ENCODE results near the gene ARSG.
"Not testable (repeated sequence)": the region's sequence is repeated elsewhere in the genome, so short reads cannot be mapped to it uniquely, and the experiment has no call there.

ARSG gene

DNA sequence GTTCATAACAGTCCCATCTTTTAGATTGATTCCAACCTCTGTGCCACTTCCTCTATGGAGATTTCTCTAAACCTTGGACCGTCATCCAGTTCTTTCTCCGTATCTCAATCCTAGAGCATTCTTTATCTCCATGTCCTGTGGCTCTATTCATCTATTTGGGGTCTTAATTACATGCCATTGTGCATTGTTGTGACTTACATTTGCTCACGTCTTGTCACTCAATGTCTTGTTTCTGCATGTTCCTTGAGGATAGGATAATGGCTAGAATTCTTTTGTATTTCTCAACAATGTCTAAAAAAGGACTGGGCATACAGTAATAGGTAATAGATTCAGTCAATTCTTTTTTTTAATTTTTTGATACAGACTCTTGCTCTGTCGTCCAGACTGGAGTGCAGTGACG is 50.2 kb downstream of the ARSG start:
- FAIRE-seq: no peak

GRCh38 chr17:68343976-68344375 is 52.7 kb downstream of the ARSG start:
- no peak for FAIRE-seq

DNA sequence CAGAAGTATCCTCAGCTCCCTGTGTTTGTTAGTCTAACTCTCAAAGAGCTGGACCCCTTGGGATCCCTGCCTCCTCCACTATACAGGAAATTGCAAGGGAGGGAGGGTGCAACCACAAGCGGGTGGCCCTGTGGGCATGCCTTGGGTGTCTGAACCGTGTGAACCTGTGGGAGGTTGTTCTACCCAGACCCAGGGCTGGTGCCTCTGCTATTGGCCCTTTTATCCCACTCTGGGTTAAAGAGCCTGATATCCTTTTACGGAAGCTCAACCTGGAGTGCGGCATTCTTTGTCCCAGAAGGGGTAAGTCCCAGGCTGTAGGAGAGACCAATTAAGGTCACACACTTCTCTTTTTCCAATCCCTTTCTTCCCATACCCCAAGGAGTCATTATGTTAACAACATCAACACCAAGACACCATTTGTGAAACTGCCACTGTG is 53.4 kb downstream of the ARSG start:
- FAIRE-seq: no peak

GRCh38 chr17:68346448-68346847 is 55.2 kb downstream of the ARSG start:
- no peak for FAIRE-seq

DNA sequence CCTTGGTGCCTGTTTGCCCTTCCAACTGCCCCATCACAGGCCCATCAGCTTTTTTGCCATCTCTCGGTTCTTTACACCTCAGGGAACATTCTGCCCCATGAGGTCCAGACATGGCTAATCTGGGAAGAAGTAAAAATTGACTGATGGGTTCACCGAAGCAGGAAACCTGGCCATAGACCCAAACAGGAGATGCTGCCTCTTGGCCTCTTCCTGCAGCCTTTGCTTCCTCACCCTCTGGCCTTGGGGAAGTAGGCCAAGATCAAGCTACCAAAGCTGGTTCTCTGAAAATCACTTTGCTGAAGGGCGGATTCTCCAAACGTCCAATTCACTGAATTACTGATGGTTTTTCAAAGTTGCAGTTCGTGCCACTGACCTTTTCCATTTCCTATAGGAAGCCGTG is 56.1 kb downstream of the ARSG start:
- FAIRE-seq: no peak

DNA sequence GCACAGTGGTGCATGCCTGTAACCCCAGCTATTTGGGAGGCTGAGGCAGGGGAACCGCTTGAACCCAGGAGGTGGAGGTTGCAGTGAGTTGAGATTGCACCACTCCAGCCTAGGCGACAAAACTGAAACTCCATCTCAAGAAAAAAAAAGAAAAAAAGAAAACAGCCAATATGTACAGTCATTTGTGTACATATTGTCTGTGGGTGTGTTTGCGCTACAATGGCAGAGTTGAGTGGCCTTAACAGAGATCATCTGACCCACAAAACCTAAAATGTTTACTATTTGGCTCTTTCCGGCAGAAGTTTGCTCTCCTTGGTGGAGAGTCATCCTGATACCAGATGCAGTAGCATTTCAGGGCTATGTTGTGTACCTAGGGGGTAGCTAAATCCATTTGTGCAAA is 57.9 kb downstream of the ARSG start:
- FAIRE-seq: no peak

GRCh38 chr17:68351395-68351794 is 60.1 kb downstream of the ARSG start:
- no peak for FAIRE-seq

- FAIRE-seq: no peak
Observed at GRCh38 chr17:68352041-68352440, 60.7 kb downstream of the ARSG start.

DNA sequence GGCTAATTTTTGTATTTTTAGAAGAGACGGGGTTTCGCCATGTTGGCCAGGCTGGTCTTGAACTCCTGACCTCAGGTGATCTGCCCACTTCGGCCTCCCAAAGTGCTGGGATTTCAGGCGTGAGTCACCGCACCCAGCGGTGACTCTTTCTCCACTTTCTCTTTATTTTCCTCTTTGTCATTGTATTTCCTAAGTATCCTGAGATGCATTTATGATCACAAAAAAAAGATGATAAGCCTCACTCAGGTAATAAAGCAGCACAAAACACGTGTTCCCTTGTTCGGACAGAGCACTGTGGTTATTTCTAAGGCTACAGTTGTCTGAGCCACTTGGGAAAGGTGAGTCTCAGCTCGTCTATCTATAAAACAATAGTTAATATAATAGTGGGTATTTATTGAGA is 61.4 kb downstream of the ARSG start:
- not testable (repeated sequence) for FAIRE-seq

- no peak for FAIRE-seq
Observed at GRCh38 chr17:68353111-68353521, 61.8 kb downstream of the ARSG start.

- not testable (repeated sequence) for FAIRE-seq
Observed at GRCh38 chr17:68354311-68354710, 63.0 kb downstream of the ARSG start.

DNA sequence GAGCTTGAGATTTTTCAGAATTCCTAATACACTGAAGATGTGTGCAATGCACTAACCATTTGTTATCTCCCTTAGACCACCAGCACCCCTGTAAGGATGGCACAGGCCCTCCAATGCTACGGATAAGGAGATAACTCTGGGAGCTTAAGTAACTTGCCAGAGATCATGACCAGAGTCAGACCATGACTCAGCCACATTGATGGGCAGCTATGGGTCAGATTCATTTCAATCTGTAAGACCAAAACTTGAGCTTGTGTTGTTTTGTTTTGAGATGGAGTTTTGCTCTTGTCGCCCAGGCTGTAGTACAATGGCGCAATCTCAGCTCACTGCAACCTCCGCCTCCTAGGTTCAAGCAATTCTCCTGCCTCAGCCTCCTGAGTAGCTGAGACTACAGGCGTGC is 63.8 kb downstream of the ARSG start:
- FAIRE-seq: not testable (repeated sequence)

DNA sequence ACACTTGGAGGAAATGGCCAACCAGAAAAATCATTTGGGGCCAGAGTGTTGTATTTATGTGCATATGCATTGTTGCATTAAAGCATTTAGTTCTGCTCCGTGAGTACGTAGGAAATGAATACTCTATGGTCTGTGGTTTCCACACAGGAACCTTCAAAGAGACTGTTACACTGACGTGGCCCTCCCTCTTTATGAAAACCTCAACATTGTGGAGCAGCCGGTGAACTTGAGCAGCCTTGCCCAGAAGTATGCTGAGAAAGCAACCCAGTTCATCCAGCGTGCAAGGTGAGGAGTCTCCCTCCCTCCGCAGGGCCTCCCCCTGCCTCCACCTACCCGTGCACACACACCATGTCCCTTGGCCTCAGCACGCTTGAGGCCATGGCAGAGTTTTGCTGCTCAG is 65.2 kb downstream of the ARSG start:
- FAIRE-seq: no peak

GRCh38 chr17:68356949-68357455 is 65.7 kb downstream of the ARSG start:
- FAIRE-seq: no peak

DNA sequence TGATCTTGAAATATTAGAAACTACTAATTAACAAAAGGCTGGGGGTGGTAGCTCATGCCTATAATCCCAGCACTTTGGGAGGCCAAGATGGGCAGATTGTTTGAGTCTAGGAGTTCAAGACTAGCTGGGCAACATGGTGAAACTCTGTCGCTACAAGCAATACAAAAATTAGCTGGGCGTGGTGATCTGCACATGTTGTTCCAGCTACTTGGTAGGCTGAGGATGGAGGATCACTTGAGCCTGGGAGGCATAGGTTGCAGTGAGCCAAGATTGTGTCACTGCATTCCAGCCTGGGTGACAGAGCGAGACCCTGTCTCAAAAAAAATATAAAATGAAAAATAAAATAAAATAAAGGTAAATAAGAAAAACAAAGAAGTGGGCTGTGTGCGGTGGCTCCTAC is 66.6 kb downstream of the ARSG start:
- FAIRE-seq: no peak

DNA sequence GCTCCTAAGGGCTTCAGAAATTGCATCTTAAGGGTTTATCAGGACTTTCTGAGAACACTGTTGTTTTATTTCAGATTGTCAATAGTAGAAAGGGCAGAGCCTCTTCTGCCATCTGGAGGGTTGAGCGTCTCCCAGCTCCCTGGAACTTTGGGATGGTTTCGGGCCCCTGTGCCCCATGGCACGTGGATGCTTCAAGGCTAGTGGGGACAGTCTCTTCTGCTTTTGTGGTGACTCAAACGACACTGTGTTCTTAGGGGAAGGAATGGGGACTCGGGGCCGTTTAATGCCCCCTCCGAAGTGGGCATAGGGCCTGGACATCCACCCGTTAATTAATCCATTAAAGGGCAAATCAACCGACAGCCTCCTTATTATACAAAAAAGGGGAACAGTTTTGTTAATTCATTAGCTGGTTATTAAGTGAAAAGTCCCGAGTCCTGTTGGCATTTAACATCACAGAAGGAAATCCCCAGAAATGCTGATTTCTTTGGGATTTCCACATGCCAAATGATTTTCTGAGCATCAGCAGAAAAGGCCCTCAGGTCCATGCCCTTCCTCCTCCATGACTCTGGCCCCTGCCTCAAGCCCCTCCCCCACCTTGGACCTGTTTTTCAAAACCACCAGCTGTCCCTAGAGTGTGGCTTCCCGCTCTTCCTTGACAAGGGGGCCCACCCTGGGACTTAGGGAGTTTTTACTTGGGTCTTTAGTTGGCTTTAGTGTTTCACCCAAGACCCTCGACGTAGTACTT is 68.7 kb downstream of the ARSG start:
- no peak for FAIRE-seq

- no peak for FAIRE-seq
Observed at GRCh38 chr17:68365469-68365868, 74.2 kb downstream of the ARSG start.

DNA sequence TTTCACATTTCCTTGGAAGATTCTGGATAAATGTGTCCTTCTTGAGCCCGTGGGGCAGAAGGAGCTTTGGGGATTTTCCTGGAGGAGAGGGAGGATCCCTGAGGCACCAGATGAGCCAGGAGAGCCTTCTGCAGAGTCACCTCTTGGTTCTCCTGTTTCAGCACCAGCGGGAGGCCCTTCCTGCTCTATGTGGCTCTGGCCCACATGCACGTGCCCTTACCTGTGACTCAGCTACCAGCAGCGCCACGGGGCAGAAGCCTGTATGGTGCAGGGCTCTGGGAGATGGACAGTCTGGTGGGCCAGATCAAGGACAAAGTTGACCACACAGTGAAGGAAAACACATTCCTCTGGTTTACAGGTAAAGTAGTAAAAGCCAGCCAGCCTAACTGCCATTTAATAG is 77.1 kb downstream of the ARSG start:
- no peak for FAIRE-seq

DNA sequence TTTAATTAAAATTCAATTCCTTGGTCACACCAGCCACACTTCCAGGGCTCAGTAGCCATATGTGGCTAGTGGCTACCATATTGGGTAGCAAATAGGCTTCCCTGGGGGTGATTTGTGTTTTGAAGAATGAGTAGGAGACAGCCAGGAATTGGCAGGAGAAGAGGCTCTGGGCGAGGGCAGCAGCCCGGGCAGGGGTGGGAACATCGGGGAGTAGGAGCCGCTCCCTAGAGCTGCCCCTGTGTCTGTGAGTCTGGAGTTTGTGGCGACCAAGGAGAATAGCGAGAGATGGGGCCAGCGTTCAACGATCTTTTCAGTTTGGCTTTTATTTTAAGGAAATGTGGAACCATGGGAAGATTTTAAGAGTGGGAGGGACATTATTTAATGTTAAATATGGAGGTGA is 84.3 kb downstream of the ARSG start:
- no peak for FAIRE-seq

DNA sequence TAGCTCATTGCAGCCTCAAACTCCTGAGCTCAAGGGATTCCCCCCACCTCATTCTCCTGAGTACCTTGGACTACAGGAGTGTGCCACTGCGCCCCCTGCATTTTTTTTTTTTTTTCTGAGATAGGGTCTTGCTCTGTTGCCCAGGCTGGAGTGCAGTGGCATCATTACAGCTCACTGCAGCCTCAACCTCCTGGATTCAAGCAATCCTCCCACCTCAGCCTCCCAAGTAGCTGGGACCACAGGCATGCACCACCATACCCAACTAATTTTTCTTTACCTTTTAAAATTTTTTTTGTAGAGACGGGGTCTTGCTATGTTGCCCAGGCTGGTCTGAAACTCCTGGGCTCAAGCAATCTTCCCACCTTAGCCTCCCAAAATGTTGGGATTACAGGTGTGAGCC is 84.9 kb downstream of the ARSG start:
- FAIRE-seq: not testable (repeated sequence)

- no peak for FAIRE-seq
Observed at GRCh38 chr17:68377771-68378267, 86.5 kb downstream of the ARSG start.

DNA sequence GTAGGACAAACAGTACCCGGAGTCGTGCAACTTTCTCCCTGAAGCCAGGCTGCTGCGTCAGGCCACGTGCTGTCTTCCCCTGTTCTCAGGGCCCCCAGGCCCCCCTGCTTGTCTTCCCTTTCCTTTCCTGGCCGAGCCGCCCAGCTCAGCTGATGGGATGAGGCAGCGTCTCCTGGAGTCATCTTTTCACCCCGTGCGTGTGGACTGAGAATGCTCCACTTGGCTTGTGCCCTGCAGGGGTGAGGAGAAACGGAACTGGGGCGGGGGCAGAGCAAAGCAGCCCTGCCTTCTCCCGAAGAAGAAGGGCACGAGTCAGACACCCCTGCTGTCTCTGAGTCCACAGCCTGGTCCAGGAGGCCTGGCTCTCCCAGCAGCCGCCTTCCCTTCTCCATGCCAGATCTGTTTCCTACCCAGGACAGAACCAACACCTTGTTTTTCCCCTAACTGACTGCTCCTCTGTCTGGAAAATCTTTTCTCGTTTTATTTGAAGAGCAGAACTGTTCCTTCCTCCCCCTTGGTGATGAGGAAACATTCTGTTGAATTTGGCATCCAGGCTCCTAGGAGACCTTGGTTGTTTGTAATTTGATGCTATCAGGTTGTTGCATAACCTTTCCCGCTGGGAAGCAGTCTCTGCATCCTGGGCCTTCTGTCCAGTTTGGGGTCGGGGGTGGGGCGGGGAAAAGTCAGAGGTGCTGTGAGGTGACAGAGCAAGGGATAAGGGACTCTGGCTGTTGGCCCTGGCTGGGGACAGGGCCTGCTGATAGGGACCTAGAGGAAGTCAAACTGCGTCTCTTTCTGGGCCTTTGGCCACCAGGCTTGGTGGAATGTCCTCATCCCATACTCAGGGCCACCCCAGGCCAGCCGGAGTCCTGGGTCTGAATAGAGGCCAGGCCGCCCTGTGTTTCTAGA is 87.2 kb downstream of the ARSG start:
- FAIRE-seq: no peak

- FAIRE-seq: no peak
Observed at GRCh38 chr17:68379177-68379510, 87.8 kb downstream of the ARSG start.

Data from colon (tissue), 2 donors.